BJ (cell line): ENCODE results near the gene RBFOX1. TPM values are rescaled to one million over a fixed set of nuclear protein-coding genes. Genes with fewer than 3 reads are reported as not detected.

Experiments
- CTCF ChIA-PET: fragments of 350-600 bp; formaldehyde crosslinking; extraction: SDS; loops from one replicate; lab custom pipeline; 2021; ENCODE audit warnings: antibody characterized with exemption, inconsistent platforms; lab: Yijun Ruan, JAX
- POLR2A ChIA-PET: fragments of 300-600 bp; sonication (Branson Sonifier 250); formaldehyde crosslinking; extraction: SDS; loops from one replicate; lab custom pipeline; 2021; ENCODE audit warnings: antibody characterized with exemption; lab: Charles Lee
- DNase-seq: peaks from one replicate; pipeline ENCODE4 v3.0.0-alpha.2; 2011; ENCODE audit warnings: low read depth
- H3K27me3 ChIP-seq: 2 replicates; pipeline ENCODE4 v1.6.0; 2011; ENCODE audit warnings: low read length; ENCODE audit not compliant: control insufficient read depth, insufficient read depth
- H3K36me3 ChIP-seq: 2 replicates; pipeline ENCODE4 v1.5.1; 2011; ENCODE audit warnings: low read length; ENCODE audit not compliant: control insufficient read depth, insufficient read depth
- H3K4me3 ChIP-seq: 2 replicates; pipeline ENCODE4 v1.5.1; 2011; ENCODE audit warnings: low read depth, mild to moderate bottlenecking, control low read depth, low read length
- polyA plus RNA-seq: library from polyadenylated mRNA; depleted of rRNA; stranded (reverse); fragments of >200 nt; gene quantifications from 2 replicates; pipeline ENCODE4 v1.2.3, GENCODE V29; 2011
- TF ChIP-seq, protein P1 (sequence below): IDR thresholded peaks from 2 replicates; pipeline ENCODE4 v1.5.1; 2011; ENCODE audit warnings: low read depth, mild to moderate bottlenecking, control low read depth, inconsistent platforms, low read length, moderate library complexity; ENCODE audit not compliant: insufficient read depth

The RBFOX1 gene
- polyA plus RNA-seq, 1 experiment = not detected

DNA sequence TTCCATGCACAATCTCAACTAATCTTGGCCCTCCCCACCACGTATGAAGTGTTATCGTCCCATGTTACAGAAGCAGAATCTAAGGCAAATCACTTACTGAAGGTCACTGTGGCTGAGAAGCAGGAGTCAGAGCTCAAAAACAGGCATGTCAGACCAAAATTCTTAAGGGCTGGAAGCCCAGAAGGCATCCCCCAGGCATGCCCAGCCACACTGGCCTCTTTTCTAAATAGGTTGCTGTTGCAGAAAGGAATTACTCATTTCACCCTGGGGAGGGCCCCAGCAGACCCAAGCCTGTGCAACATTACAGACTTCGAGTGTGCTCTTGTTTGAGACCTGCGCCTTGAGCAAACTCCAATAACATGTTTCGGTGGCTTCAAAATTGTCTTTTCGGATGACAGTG is 194.1 kb downstream of the RBFOX1 start:
- DNase-seq = no peak
- TF ChIP-seq, protein P1, sequence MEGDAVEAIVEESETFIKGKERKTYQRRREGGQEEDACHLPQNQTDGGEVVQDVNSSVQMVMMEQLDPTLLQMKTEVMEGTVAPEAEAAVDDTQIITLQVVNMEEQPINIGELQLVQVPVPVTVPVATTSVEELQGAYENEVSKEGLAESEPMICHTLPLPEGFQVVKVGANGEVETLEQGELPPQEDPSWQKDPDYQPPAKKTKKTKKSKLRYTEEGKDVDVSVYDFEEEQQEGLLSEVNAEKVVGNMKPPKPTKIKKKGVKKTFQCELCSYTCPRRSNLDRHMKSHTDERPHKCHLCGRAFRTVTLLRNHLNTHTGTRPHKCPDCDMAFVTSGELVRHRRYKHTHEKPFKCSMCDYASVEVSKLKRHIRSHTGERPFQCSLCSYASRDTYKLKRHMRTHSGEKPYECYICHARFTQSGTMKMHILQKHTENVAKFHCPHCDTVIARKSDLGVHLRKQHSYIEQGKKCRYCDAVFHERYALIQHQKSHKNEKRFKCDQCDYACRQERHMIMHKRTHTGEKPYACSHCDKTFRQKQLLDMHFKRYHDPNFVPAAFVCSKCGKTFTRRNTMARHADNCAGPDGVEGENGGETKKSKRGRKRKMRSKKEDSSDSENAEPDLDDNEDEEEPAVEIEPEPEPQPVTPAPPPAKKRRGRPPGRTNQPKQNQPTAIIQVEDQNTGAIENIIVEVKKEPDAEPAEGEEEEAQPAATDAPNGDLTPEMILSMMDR = no peak
- ChIA-PET POLR2A (no interaction called here), CTCF (no interaction called here)
- Histone ChIP-seq H3K4me3 (no peak overlapping the region), H3K27me3 (no peaks in the 10 kb centered on the region), H3K36me3 (no peaks in the 10 kb centered on the region)

DNA sequence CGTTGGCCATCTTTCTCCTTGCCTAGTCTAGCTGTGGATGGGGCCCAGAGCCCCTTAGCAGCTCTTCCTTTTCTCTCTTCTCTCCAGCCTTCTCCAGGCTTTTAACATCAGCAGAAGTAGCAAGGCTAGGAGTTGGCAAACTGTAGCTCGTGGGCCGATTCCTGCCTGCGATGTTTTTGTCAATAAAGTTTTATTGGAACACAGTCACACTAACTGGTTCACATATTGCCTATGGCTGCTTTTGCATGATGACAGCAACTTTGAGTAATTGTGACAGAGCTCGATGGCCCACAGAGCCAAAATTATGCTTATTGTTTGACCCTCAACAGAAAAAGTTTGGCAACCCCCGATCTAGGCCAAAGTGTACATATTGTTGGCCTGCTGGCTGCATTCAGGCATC is 199.9 kb downstream of the RBFOX1 start:
- H3K4me3 ChIP-seq = no peak overlapping the region
- ChIA-PET CTCF (no interaction called here), POLR2A (no interaction called here)
- no peaks in the 10 kb centered on the region for H3K27me3 ChIP-seq
- TF ChIP-seq, protein P1 = no peak
- no peaks in the 10 kb centered on the region for H3K36me3 ChIP-seq
- DNase-seq = no peak

DNA sequence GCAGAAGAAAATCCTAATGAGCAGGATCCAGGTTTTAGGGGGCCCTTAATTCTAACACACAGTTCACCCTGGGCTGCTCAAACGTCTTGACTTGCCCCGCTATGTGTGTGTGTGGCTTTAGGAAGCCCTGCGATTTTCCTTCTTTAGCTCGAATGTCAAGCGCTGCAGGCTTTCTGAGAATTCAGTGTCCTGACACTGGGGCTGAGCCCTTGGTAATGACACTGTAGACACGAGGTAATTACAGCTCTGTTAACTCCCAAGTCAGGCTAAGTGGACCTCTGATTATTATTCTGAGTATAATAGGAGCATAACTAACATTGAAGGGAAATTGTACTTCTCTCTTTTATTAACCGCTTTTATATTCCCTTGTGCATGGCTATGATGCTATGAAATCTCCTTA is 202.1 kb downstream of the RBFOX1 start:
- H3K36me3 ChIP-seq = no peaks in the 10 kb centered on the region
- no peak overlapping the region for H3K4me3 ChIP-seq
- H3K27me3 ChIP-seq = no peaks in the 10 kb centered on the region
- TF ChIP-seq, protein P1 = no peak
- DNase-seq = no peak
- CTCF ChIA-PET = no interaction called here
- POLR2A ChIA-PET = no interaction called here

DNA sequence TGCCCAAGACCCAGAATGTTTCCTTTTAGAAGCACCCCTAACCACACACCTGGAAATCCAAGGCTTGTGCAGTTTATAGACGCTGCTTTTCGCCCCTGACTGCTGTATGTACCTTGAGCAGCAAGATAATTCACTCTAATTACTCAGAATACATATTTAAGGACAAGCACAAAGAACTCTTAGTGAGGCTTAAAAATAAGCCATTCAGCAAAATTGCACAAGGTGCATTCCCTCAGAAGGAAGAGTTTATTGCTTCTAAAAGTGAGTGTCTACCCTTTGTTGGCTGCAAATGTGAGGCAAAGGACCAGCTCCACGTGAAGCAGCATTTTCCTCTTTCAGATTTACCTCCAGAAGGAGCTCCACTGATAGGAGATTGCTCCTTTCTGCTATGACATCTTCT is 208.4 kb downstream of the RBFOX1 start:
- no peak for DNase-seq
- Histone ChIP-seq H3K36me3 (no peaks in the 10 kb centered on the region), H3K4me3 (no peak overlapping the region), H3K27me3 (no peaks in the 10 kb centered on the region)
- CTCF ChIA-PET = no interaction called here
- TF ChIP-seq, protein P1 = no peak
- POLR2A ChIA-PET = no interaction called here

DNA sequence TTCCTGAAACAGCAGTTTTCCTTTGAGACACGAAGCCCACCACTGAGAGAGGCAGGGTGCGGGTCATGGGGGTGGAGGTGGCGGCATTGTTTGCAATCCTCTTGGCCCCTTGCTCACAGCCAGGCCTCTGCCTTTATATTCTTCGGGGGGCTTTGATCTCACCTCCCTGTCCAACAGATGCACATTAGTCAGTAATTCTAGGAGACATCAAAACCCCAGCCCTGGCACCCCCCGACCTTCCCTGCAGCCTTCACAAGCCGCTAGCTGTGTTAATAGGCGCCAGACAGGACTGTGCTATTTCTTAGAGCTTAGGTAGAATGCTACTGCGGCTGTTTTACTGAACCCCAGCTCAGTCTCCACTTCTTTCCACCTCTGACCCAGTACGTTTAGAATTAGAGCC is 212.6 kb downstream of the RBFOX1 start:
- ChIA-PET POLR2A (no interaction called here), CTCF (no interaction called here)
- Histone ChIP-seq H3K27me3 (no peaks in the 10 kb centered on the region), H3K36me3 (no peaks in the 10 kb centered on the region), H3K4me3 (no peak overlapping the region)
- TF ChIP-seq, protein P1 = no peak
- DNase-seq = no peak
